LHCN-M2 (cell line): Measurements from ENCODE around the gene STRAP. TPM values are rescaled to one million over a fixed set of nuclear protein-coding genes. Genes with fewer than 3 reads are reported as not detected.
"Not testable (repeated sequence)": the region's sequence is repeated elsewhere in the genome, so short reads cannot be mapped to it uniquely, and the experiment has no call there.

Experiments used
- DNase-seq: peaks from one replicate; pipeline ENCODE4 v3.0.0-alpha.2; 2012; ENCODE audit warnings: low read depth
- total RNA-seq: library from RNA; depleted of rRNA; stranded (reverse); fragments of >200 nt; gene quantifications from 2 replicates; pipeline ENCODE4 v1.2.3, GENCODE V29; 2014

STRAP gene
- total RNA-seq, 1 experiment from 2014 or later, result 135 TPM

GRCh38 chr12:15868186-15868585 lies 14.0 kb upstream of the STRAP start:
- DNase-seq, result no peak

GRCh38 chr12:15873556-15873955 lies 8.6 kb upstream of the STRAP start:
- no peak for DNase-seq

- not testable (repeated sequence) for DNase-seq
Observed at GRCh38 chr12:15874556-15875145, 7.5 kb upstream of the STRAP start.

GRCh38 chr12:15875863-15876262 lies 6.3 kb upstream of the STRAP start:
- DNase-seq, result no peak

GRCh38 chr12:15879413-15879812 lies 2.8 kb upstream of the STRAP start:
- no peak for DNase-seq

GRCh38 chr12:15880721-15881120 lies 1.5 kb upstream of the STRAP start:
- no peak for DNase-seq

GRCh38 chr12:15883536-15883935 lies 1.3 kb downstream of the STRAP start:
- peak; percentile 25 for DNase-seq

GRCh38 chr12:15886372-15887042 lies 4.3 kb downstream of the STRAP start:
- no peak for DNase-seq

GRCh38 chr12:15887043-15887817 lies 5.0 kb downstream of the STRAP start:
- no peak for DNase-seq

GRCh38 chr12:15892645-15893259 lies 10.6 kb downstream of the STRAP start:
- no peak for DNase-seq

GRCh38 chr12:15893260-15893659 lies 11.1 kb downstream of the STRAP start:
- DNase-seq, result no peak

- DNase-seq, result no peak
Observed at GRCh38 chr12:15896867-15897266, 14.7 kb downstream of the STRAP start.

- DNase-seq, result no peak
Observed at GRCh38 chr12:15897433-15897832, 15.2 kb downstream of the STRAP start.

GRCh38 chr12:15899282-15899870 lies 17.2 kb downstream of the STRAP start:
- no peak for DNase-seq

- no peak for DNase-seq
Observed at GRCh38 chr12:15904378-15904920, 22.3 kb downstream of the STRAP start.

- no peak for DNase-seq
Observed at GRCh38 chr12:15910468-15910863, 28.3 kb downstream of the STRAP start.

- peak; percentile 78 for DNase-seq
Observed at GRCh38 chr12:15910864-15911721, 28.9 kb downstream of the STRAP start, which contains the start of gene DERA. Gene DERA, plus strand, starts transcription at chr12:15911332. Its CDS starts 52 bp downstream, at chr12:15911384.

GRCh38 chr12:15911931-15912330 lies 29.7 kb downstream of the STRAP start:
- not testable (repeated sequence) for DNase-seq

- not testable (repeated sequence) for DNase-seq
Observed at GRCh38 chr12:15914131-15914530, 31.9 kb downstream of the STRAP start.

GRCh38 chr12:15918066-15918465 lies 35.9 kb downstream of the STRAP start:
- no peak for DNase-seq
